Activated CD8-positive, alpha-beta T cell treated with anti-CD3 and anti-CD28 coated beads, Interleukin-2, amount 10 ng/mL, durations not matched to agents 7 days and 5 days (primary cell): ENCODE results near the gene MRGPRE. TPM values are rescaled to one million over a fixed set of nuclear protein-coding genes. Genes with fewer than 3 reads are reported as not detected.

Source experiments
- ATAC-seq: fragments of 150-1000 bp; cut with Tn5 transposase; one replicate; pipeline ENCODE4 v1.10.0; 2021; ENCODE audit warnings: moderate library complexity
- CTCF ChIA-PET: fragments of 350-600 bp; sonication (Branson Sonifier 250); formaldehyde crosslinking; loops from one replicate; lab custom pipeline; 2021; ENCODE audit warnings: antibody characterized with exemption; lab: Charles Lee
- POLR2A ChIA-PET: fragments of 350-600 bp; sonication (Branson Sonifier 250); formaldehyde crosslinking; loops from one replicate; lab custom pipeline; 2021; ENCODE audit warnings: antibody characterized with exemption; lab: Charles Lee
- DNase-seq: peaks from one replicate; pipeline ENCODE4 v3.0.0-alpha.2; 2020
- H3K27ac Mint-ChIP-seq: one replicate; pipeline ENCODE4 v1.8.0; 2021; ENCODE audit warnings: mild to moderate bottlenecking, mixed read lengths
- H3K27me3 Mint-ChIP-seq: one replicate; pipeline ENCODE4 v1.8.0; 2021; ENCODE audit warnings: low read depth, mixed read lengths
- H3K36me3 Mint-ChIP-seq: one replicate; pipeline ENCODE4 v1.8.0; 2021; ENCODE audit warnings: low read depth, mixed read lengths
- H3K4me1 Mint-ChIP-seq: one replicate; pipeline ENCODE4 v1.8.0; 2021; ENCODE audit warnings: low read depth, mixed read lengths
- H3K4me3 Mint-ChIP-seq: one replicate; pipeline ENCODE4 v1.8.0; 2021; ENCODE audit warnings: mild to moderate bottlenecking, mixed read lengths
- H3K9me3 Mint-ChIP-seq: one replicate; pipeline ENCODE4 v1.8.0; 2022; ENCODE audit warnings: mixed read lengths; ENCODE audit not compliant: insufficient read depth
- total RNA-seq, 2 experiments: library from RNA; stranded (reverse); gene quantifications; one replicate each; pipeline ENCODE4 v1.2.3, GENCODE V29; 2021

The MRGPRE gene
- total RNA-seq, 2 experiments from 2014 or later: not detected

- CTCF ChIA-PET: no interaction called here
- ATAC-seq: no peak
- POLR2A ChIA-PET: no interaction called here
- no peak for DNase-seq
- Mint-ChIP-seq H3K36me3 (no peaks in the 10 kb centered on the region), H3K4me3 (no peak overlapping the region), H3K4me1 (peaks cover 3% of the 10 kb centered on the region), H3K27me3 (peaks cover 14% of the 10 kb centered on the region), H3K9me3 (no peaks in the 10 kb centered on the region), H3K27ac (no peak overlapping the region)
These were observed 26.7 kb downstream of the MRGPRE start for GRCh38 chr11:3205261-3206155.

GRCh38 chr11:3204141-3205015 lies 27.8 kb downstream of the MRGPRE start:
- DNase-seq (no peak), ATAC-seq (no peak)
- Mint-ChIP-seq H3K27me3 (peaks cover 14% of the 10 kb centered on the region), H3K27ac (no peak overlapping the region), H3K4me3 (no peak overlapping the region), H3K9me3 (no peaks in the 10 kb centered on the region), H3K36me3 (no peaks in the 10 kb centered on the region), H3K4me1 (peaks cover 3% of the 10 kb centered on the region)
- CTCF ChIA-PET: no interaction called here
- POLR2A ChIA-PET: no interaction called here

GRCh38 chr11:3203221-3204043 lies 28.8 kb downstream of the MRGPRE start:
- H3K4me1 Mint-ChIP-seq: peaks cover 3% of the 10 kb centered on the region
- ATAC-seq (no peak), DNase-seq (no peak)
- H3K27me3 Mint-ChIP-seq: peaks cover 11% of the 10 kb centered on the region
- CTCF ChIA-PET: no interaction called here
- POLR2A ChIA-PET: no interaction called here
- no peak overlapping the region for H3K4me3 Mint-ChIP-seq
- H3K9me3 Mint-ChIP-seq: no peaks in the 10 kb centered on the region
- no peaks in the 10 kb centered on the region for H3K36me3 Mint-ChIP-seq
- H3K27ac Mint-ChIP-seq: no peak overlapping the region

GRCh38 chr11:3202759-3203158 lies 29.5 kb downstream of the MRGPRE start:
- ATAC-seq (no peak), DNase-seq (no peak)
- POLR2A ChIA-PET: no interaction called here
- H3K36me3 Mint-ChIP-seq: no peaks in the 10 kb centered on the region
- CTCF ChIA-PET: interaction anchor here (1.0 kb wide), 1 partner anchor 206 kb away, joined by 3 read pairs; no protein-coding TSS in a partner anchor
- H3K27me3 Mint-ChIP-seq: peaks cover 11% of the 10 kb centered on the region
- H3K9me3 Mint-ChIP-seq: no peaks in the 10 kb centered on the region
- H3K4me1 Mint-ChIP-seq: peaks cover 3% of the 10 kb centered on the region
- no peak overlapping the region for H3K27ac Mint-ChIP-seq
- H3K4me3 Mint-ChIP-seq: no peak overlapping the region

- Mint-ChIP-seq H3K36me3 (no peaks in the 10 kb centered on the region), H3K27me3 (peaks cover 11% of the 10 kb centered on the region), H3K27ac (no peak overlapping the region), H3K4me1 (peaks cover 3% of the 10 kb centered on the region), H3K9me3 (no peaks in the 10 kb centered on the region), H3K4me3 (no peak overlapping the region)
- POLR2A ChIA-PET: no interaction called here
- DNase-seq: no peak
- CTCF ChIA-PET: interaction anchor here (1.0 kb wide), 1 partner anchor 206 kb away, joined by 3 read pairs; no protein-coding TSS in a partner anchor
- no peak for ATAC-seq
These were observed 29.9 kb downstream of the MRGPRE start for GRCh38 chr11:3202305-3202704.

- H3K27me3 Mint-ChIP-seq: peaks cover 11% of the 10 kb centered on the region
- DNase-seq: no peak
- no peaks in the 10 kb centered on the region for H3K36me3 Mint-ChIP-seq
- no peak for ATAC-seq
- CTCF ChIA-PET: interaction anchor here (1.0 kb wide), 1 partner anchor 207 kb away, joined by 3 read pairs; no protein-coding TSS in a partner anchor
- no peak overlapping the region for H3K4me3 Mint-ChIP-seq
- H3K27ac Mint-ChIP-seq: no peak overlapping the region
- POLR2A ChIA-PET: no interaction called here
- H3K9me3 Mint-ChIP-seq: no peaks in the 10 kb centered on the region
- peaks cover 3% of the 10 kb centered on the region for H3K4me1 Mint-ChIP-seq
These were observed 30.5 kb downstream of the MRGPRE start for GRCh38 chr11:3201677-3202181.

GRCh38 chr11:3201112-3201581 lies 31.1 kb downstream of the MRGPRE start:
- H3K36me3 Mint-ChIP-seq: no peaks in the 10 kb centered on the region
- no peak overlapping the region for H3K4me3 Mint-ChIP-seq
- ChIA-PET POLR2A (no interaction called here), CTCF (no interaction called here)
- no peak for ATAC-seq
- DNase-seq: no peak
- H3K4me1 Mint-ChIP-seq: peaks cover 3% of the 10 kb centered on the region
- no peaks in the 10 kb centered on the region for H3K9me3 Mint-ChIP-seq
- no peak overlapping the region for H3K27ac Mint-ChIP-seq
- H3K27me3 Mint-ChIP-seq: peaks cover 11% of the 10 kb centered on the region

- H3K4me3 Mint-ChIP-seq: no peak overlapping the region
- no peak for ATAC-seq
- peaks cover 11% of the 10 kb centered on the region for H3K27me3 Mint-ChIP-seq
- DNase-seq: no peak
- ChIA-PET CTCF (no interaction called here), POLR2A (no interaction called here)
- no peaks in the 10 kb centered on the region for H3K36me3 Mint-ChIP-seq
- H3K27ac Mint-ChIP-seq: no peak overlapping the region
- no peaks in the 10 kb centered on the region for H3K9me3 Mint-ChIP-seq
- peaks cover 3% of the 10 kb centered on the region for H3K4me1 Mint-ChIP-seq
These were observed 31.7 kb downstream of the MRGPRE start for GRCh38 chr11:3200388-3201111.

- CTCF ChIA-PET: no interaction called here
- no peak for DNase-seq
- POLR2A ChIA-PET: no interaction called here
These were observed 32.5 kb downstream of the MRGPRE start for GRCh38 chr11:3199537-3200295.

GRCh38 chr11:3198815-3199214 lies 33.4 kb downstream of the MRGPRE start:
- no peaks in the 10 kb centered on the region for H3K9me3 Mint-ChIP-seq
- no peak for DNase-seq
- H3K27ac Mint-ChIP-seq: no peak overlapping the region
- H3K36me3 Mint-ChIP-seq: no peaks in the 10 kb centered on the region
- POLR2A ChIA-PET: no interaction called here
- CTCF ChIA-PET: no interaction called here
- H3K27me3 Mint-ChIP-seq: peaks cover 11% of the 10 kb centered on the region
- H3K4me1 Mint-ChIP-seq: peaks cover 3% of the 10 kb centered on the region
- ATAC-seq: no peak
- H3K4me3 Mint-ChIP-seq: no peak overlapping the region

More at GRCh38 chr11:3199537-3200295, 32.5 kb downstream of the MRGPRE start:
- Mint-ChIP-seq H3K27me3 (peaks cover 11% of the 10 kb centered on the region), H3K9me3 (no peaks in the 10 kb centered on the region), H3K4me3 (no peak overlapping the region), H3K4me1 (peaks cover 3% of the 10 kb centered on the region), H3K27ac (no peak overlapping the region), H3K36me3 (no peaks in the 10 kb centered on the region)
- no peak for ATAC-seq
